AG04450 (cell line): Measurements from ENCODE around the gene KLLN. TPM values are rescaled to one million over a fixed set of nuclear protein-coding genes. Genes with fewer than 3 reads are reported as not detected.

Experiments
- CTCF ChIA-PET: fragments of 300-600, 350-600 bp; formaldehyde crosslinking; extraction: SDS; loops from one replicate; lab custom pipeline; 2022; ENCODE audit warnings: antibody characterized with exemption, inconsistent platforms; lab: Charles Lee
- POLR2A ChIA-PET: fragments of 350-600 bp; formaldehyde crosslinking; extraction: SDS; loops from one replicate; lab custom pipeline; 2021; ENCODE audit warnings: antibody characterized with exemption, inconsistent platforms; lab: Yijun Ruan, JAX
- DNase-seq: peaks from one replicate; pipeline ENCODE4 v3.0.0-alpha.2; 2011; ENCODE audit warnings: low read depth, low spot score
- H3K27ac ChIP-seq: one replicate; pipeline ENCODE4 v1.5.1; 2012; ENCODE audit warnings: low read depth, low read length, control low read depth
- H3K27me3 ChIP-seq: one replicate; pipeline ENCODE4 v1.6.0; 2012; ENCODE audit warnings: low read length; ENCODE audit not compliant: control insufficient read depth, insufficient read depth
- H3K4me3 ChIP-seq: 2 replicates; pipeline ENCODE4 v1.5.1; 2011; ENCODE audit warnings: mild to moderate bottlenecking, low read depth, low read length, control low read depth
- H3K9me3 ChIP-seq: 2 replicates; pipeline ENCODE4 v1.5.1; 2012; ENCODE audit warnings: low read length; ENCODE audit not compliant: control insufficient read depth, insufficient read depth
- polyA plus RNA-seq: library from polyadenylated mRNA; depleted of rRNA; stranded (reverse); fragments of >200 nt; gene quantifications from 2 replicates; pipeline ENCODE4 v1.2.3, GENCODE V29; 2011
- TF ChIP-seq, protein P1 (sequence below): IDR thresholded peaks from 2 replicates; pipeline ENCODE4 v1.5.1; 2011; ENCODE audit warnings: low read depth, low read length, control low read depth, inconsistent platforms

The KLLN gene
- polyA plus RNA-seq, 1 experiment, result 0.58 TPM

GRCh38 chr10:87846023-87846422 lies 17.3 kb downstream of the KLLN start:
- no peak overlapping the region for H3K27ac ChIP-seq
- TF ChIP-seq, protein P1, sequence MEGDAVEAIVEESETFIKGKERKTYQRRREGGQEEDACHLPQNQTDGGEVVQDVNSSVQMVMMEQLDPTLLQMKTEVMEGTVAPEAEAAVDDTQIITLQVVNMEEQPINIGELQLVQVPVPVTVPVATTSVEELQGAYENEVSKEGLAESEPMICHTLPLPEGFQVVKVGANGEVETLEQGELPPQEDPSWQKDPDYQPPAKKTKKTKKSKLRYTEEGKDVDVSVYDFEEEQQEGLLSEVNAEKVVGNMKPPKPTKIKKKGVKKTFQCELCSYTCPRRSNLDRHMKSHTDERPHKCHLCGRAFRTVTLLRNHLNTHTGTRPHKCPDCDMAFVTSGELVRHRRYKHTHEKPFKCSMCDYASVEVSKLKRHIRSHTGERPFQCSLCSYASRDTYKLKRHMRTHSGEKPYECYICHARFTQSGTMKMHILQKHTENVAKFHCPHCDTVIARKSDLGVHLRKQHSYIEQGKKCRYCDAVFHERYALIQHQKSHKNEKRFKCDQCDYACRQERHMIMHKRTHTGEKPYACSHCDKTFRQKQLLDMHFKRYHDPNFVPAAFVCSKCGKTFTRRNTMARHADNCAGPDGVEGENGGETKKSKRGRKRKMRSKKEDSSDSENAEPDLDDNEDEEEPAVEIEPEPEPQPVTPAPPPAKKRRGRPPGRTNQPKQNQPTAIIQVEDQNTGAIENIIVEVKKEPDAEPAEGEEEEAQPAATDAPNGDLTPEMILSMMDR, result no peak
- peak; percentile 68 for DNase-seq
- CTCF ChIA-PET, result interaction anchor here (0.7 to 1.8 kb wide), 5 partner anchors 11 to 1172 kb away, joined by 3 to 6 read pairs (median 4); partner anchors contain the start of gene ATAD1
- H3K9me3 ChIP-seq, result no peaks in the 10 kb centered on the region
- POLR2A ChIA-PET, result interaction anchor here (1.1 to 2.0 kb wide), 2 partner anchors 9 to 16 kb away, joined by 3 to 12 read pairs; no protein-coding TSS in a partner anchor
- H3K27me3 ChIP-seq, result no peaks in the 10 kb centered on the region
- no peak overlapping the region for H3K4me3 ChIP-seq

- POLR2A ChIA-PET, result interaction anchor here (1.1 to 2.0 kb wide), 2 partner anchors 9 to 17 kb away, joined by 3 to 12 read pairs; no protein-coding TSS in a partner anchor
- peak overlapping the region; percentile 68 for H3K27ac ChIP-seq
- CTCF ChIA-PET, result interaction anchor here (0.6 to 1.8 kb wide), 5 partner anchors 26 to 996 kb away, joined by 3 to 8 read pairs (median 4); partner anchors contain the start of gene ATAD1
- H3K27me3 ChIP-seq, result no peaks in the 10 kb centered on the region
- H3K9me3 ChIP-seq, result no peaks in the 10 kb centered on the region
- no peak for DNase-seq
- H3K4me3 ChIP-seq, result no peak overlapping the region
- TF ChIP-seq, protein P1, result no peak
These were observed 17.7 kb downstream of the KLLN start for GRCh38 chr10:87845624-87845998.

GRCh38 chr10:87844837-87845623 lies 18.3 kb downstream of the KLLN start:
- no peak overlapping the region for H3K4me3 ChIP-seq
- H3K9me3 ChIP-seq, result no peaks in the 10 kb centered on the region
- POLR2A ChIA-PET, result interaction anchor here (1.1 to 2.0 kb wide), 2 partner anchors 10 to 17 kb away, joined by 3 to 12 read pairs; no protein-coding TSS in a partner anchor
- TF ChIP-seq, protein P1, result no peak
- no peaks in the 10 kb centered on the region for H3K27me3 ChIP-seq
- no peak overlapping the region for H3K27ac ChIP-seq
- DNase-seq, result no peak
- CTCF ChIA-PET, result interaction anchor here (0.6 to 1.8 kb wide), 5 partner anchors 25 to 996 kb away, joined by 3 to 8 read pairs (median 4); partner anchors contain the start of gene ATAD1

DNA sequence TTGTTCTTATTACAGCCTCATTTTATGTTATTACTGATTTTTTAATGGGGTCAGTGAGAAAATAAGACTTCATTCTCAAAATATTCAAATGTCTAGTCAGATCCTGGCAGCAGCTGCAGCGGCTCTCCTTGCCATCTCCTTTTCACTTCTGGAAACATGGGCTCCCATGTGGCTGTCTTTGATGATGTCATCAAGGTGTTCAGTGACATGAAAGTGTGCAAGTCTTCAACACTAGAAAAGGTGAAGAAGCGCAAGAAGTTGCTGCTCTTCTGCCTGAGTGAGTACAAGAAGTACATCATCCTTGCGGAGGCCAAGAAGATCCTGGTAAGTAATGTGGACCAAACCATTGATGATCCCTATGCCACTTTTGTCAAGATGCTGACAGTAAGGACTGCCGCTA lies 19.6 kb downstream of the KLLN start:
- CTCF ChIA-PET, result no interaction called here
- POLR2A ChIA-PET, result no interaction called here
- no peaks in the 10 kb centered on the region for H3K27me3 ChIP-seq
- TF ChIP-seq, protein P1, result no peak
- no peak for DNase-seq
- H3K4me3 ChIP-seq, result no peak overlapping the region
- H3K27ac ChIP-seq, result no peak overlapping the region
- H3K9me3 ChIP-seq, result no peaks in the 10 kb centered on the region
